OCI-LY7 (cell line): ENCODE measurements around the gene WASHC4.

ENCODE experiments used
- CTCF ChIP-seq: fragments of 200-600 bp; sonication (generic); conservative IDR thresholded peaks from 2 replicates; pipeline ENCODE4 v1.5.1; 2014; ENCODE audit warnings: mild to moderate bottlenecking, antibody characterized with exemption, low read length, moderate library complexity, mixed read lengths
- EZH2phosphoT487 ChIP-seq: fragments of 200-600 bp; sonication (generic); IDR thresholded peaks from 2 replicates; pipeline ENCODE4 v1.6.1; 2018; ENCODE audit warnings: low read depth, borderline replicate concordance, mild to moderate bottlenecking, mixed run types, antibody characterized with exemption, low read length, moderate library complexity, mixed read lengths

DNA sequence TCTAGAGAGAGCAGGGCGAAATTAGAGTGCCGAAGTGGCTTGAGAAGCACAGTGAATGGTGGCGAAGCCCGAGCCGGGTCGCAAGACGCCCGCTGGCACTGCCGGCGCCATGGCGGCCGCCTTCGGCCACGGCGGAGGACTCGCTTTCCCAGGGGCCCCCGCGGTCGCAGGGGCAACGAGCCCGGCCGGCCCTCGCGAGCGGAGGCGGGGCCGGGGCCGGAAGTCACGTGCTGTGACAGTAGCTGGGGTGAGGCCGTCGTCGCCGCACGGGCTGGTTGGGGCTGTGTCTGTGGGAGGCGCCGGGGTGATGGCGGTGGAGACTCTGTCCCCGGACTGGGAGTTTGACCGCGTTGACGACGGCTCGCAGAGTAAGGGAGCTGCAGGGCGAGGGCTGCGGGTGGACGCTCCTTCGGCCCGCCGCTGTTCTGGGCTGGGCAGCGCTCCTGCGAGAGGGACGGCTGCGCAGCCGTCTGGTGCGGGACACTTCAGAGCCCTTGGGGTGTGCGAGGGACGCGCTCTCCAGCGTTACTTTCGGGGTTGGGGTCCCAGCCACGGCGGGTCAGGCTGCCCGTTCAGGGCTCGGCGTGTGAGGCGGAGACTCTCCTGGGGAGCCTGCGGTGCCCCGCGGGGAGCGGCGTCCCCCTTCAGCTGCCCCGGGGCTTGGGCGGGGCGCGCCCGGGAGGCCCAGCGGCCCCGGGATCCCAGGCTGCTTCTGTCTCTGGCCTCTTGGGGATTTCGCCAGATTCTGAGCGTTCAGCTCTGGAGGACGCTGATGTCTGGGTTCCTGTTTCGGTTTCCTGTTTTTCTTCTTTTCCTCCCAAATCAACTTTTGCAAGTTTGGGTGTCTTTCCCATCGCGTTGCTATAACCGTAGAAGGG, at the start of gene WASHC4:
- TF ChIP-seq EZH2phosphoT487 (no peak), CTCF (no peak)
